ENCODE measurements around the gene THBS1. TPM values are rescaled to one million over a fixed set of nuclear protein-coding genes. Genes with fewer than 3 reads are reported as not detected.

The THBS1 gene
- total RNA-seq, 2 donors from 2014 or later, result 13.9 to 16.5 TPM

DNA sequence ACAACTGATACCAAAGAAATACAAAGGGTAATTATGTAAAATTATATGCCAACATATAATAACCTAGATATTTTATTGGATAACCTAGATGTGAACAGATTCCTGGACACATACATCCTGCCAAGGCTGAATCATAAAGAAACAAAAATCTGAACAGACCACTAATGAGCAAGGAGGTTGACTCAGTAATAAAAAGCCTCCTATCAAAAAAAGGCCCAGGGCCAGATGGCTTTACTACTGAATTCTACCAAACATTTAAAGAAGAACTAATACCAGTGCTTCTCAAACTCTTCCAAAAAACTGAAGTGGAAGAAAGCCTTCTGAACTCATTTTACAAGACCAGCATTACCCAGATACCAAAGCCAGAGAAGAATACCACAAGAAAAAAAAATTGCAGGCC lies 32.4 kb downstream of the THBS1 start:
- Histone ChIP-seq H3K27ac (ENCODE audit: low read depth, low read length) (no peak overlapping the region), H3K9ac (ENCODE audit: extremely low read depth, low read length, poor library complexity, severe bottlenecking) (no peak overlapping the region), H3K9me3 (ENCODE audit: control insufficient read depth, low read length) (peaks cover 22% of the 10 kb centered on the region), H3K27me3 (ENCODE audit: control insufficient read depth, insufficient read depth, low read length, poor library complexity, severe bottlenecking) (no peaks in the 10 kb centered on the region), H3K4me3 (ENCODE audit: low read length) (no peak overlapping the region), H3K36me3 (ENCODE audit: control insufficient read depth, insufficient read depth, low read length) (no peaks in the 10 kb centered on the region), H3K4me1 (ENCODE audit: control insufficient read depth, insufficient read depth, low read length) (no peaks in the 10 kb centered on the region)
- Mint-ChIP-seq H3K4me3 (no peak overlapping the region), H3K27ac (no peak overlapping the region), H3K27me3 (ENCODE audit: insufficient read depth) (no peaks in the 10 kb centered on the region), H3K4me1 (no peaks in the 10 kb centered on the region), H3K9me3 (peaks cover 23% of the 10 kb centered on the region), H3K36me3 (ENCODE audit: low read depth) (no peaks in the 10 kb centered on the region)
- no peak for DNase-seq
- TF ChIP-seq, protein P1, sequence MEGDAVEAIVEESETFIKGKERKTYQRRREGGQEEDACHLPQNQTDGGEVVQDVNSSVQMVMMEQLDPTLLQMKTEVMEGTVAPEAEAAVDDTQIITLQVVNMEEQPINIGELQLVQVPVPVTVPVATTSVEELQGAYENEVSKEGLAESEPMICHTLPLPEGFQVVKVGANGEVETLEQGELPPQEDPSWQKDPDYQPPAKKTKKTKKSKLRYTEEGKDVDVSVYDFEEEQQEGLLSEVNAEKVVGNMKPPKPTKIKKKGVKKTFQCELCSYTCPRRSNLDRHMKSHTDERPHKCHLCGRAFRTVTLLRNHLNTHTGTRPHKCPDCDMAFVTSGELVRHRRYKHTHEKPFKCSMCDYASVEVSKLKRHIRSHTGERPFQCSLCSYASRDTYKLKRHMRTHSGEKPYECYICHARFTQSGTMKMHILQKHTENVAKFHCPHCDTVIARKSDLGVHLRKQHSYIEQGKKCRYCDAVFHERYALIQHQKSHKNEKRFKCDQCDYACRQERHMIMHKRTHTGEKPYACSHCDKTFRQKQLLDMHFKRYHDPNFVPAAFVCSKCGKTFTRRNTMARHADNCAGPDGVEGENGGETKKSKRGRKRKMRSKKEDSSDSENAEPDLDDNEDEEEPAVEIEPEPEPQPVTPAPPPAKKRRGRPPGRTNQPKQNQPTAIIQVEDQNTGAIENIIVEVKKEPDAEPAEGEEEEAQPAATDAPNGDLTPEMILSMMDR (conservative IDR thresholded peaks at IDR 0.05), result no peak

DNA sequence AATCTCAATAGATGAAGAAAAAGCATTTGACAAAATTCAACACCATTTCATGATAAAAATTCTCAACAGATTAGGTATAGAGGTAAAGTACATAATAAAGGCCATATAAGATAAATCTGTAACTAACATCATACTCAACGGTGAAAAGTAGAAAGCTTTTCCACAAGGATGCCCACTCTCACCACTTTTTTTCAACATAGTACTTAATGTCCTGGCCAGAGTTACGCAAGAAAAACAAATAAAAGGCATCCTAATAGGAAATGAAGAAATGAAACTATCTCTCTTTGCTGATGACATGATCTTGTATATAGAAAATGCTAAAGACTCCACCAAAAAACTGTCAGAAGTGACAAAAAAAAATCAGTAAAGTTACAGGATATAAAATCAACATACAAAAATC lies 33.0 kb downstream of the THBS1 start:
- H3K4me1 ChIP-seq (ENCODE audit: control insufficient read depth, insufficient read depth, low read length), result no peaks in the 10 kb centered on the region
- 93% methylated on average over 2 of the region's 2 CpGs; no CpG with 5 or more reads in 1 of the 2 experiments for WGBS, 2 experiments (ENCODE audit: insufficient coverage in 1 of 2, insufficient read length in 1 of 2)
- H3K4me1 Mint-ChIP-seq, result no peaks in the 10 kb centered on the region

DNA sequence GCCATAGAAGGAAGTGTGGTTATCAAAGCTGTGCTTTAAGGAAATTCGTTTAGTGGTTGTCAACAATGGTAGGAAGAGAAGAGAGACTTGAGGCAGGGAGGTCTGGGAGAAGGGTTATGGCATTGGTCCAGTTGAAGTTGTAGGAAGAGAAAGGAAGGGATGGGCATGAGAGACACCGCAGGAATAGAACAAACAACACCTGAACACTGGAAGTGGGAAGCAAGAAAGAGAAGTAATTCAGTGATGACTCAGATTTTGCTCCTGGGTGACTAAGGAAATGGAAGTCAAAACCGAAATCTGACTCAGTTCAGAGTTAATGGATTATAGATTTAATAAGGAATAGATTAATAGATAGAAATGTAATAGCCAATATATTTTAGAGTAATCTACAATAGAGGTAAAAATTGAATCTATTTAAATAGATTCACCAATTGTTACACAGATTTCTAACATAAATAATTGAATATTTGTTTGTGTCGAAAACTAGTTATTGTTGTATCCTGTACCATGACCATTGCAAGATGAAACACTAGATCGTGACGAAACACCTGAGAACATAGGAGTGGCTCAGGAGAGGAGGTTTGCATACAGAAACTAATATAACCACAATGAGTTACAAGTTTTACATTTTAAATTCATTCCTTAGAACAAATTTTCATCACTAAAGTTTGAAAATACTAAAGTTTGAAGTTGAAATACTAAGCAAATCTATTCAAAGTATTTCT lies 36.0 kb downstream of the THBS1 start:
- Histone ChIP-seq H3K4me1 (ENCODE audit: control insufficient read depth, insufficient read depth, low read length) (no peaks in the 10 kb centered on the region), H3K27me3 (ENCODE audit: control insufficient read depth, insufficient read depth, low read length, poor library complexity, severe bottlenecking) (no peaks in the 10 kb centered on the region), H3K4me3 (ENCODE audit: low read length) (no peak overlapping the region), H3K9me3 (ENCODE audit: control insufficient read depth, low read length) (peaks cover 7% of the 10 kb centered on the region), H3K9ac (ENCODE audit: extremely low read depth, low read length, poor library complexity, severe bottlenecking) (no peak overlapping the region), H3K27ac (ENCODE audit: low read depth, low read length) (no peak overlapping the region), H3K36me3 (ENCODE audit: control insufficient read depth, insufficient read depth, low read length) (no peaks in the 10 kb centered on the region)
- Mint-ChIP-seq H3K27me3 (ENCODE audit: insufficient read depth) (no peaks in the 10 kb centered on the region), H3K27ac (no peak overlapping the region), H3K4me3 (no peak overlapping the region), H3K36me3 (ENCODE audit: low read depth) (no peaks in the 10 kb centered on the region), H3K9me3 (peaks cover 9% of the 10 kb centered on the region), H3K4me1 (no peaks in the 10 kb centered on the region)
- 88 to 94% methylated on average over 5 to 6 of the region's 6 CpGs for WGBS, 2 experiments (ENCODE audit: insufficient coverage in 1 of 2, insufficient read length in 1 of 2)
- no peak for DNase-seq
- TF ChIP-seq, protein P1 (conservative IDR thresholded peaks at IDR 0.05), result no peak

More for the DNA sequence above, 33.0 kb downstream of the THBS1 start:
- DNase-seq, result no peak
- Mint-ChIP-seq H3K4me3 (no peak overlapping the region), H3K36me3 (ENCODE audit: low read depth) (no peaks in the 10 kb centered on the region), H3K27me3 (ENCODE audit: insufficient read depth) (no peaks in the 10 kb centered on the region), H3K9me3 (peaks cover 23% of the 10 kb centered on the region), H3K27ac (no peak overlapping the region)
- Histone ChIP-seq H3K4me3 (ENCODE audit: low read length) (no peak overlapping the region), H3K27me3 (ENCODE audit: control insufficient read depth, insufficient read depth, low read length, poor library complexity, severe bottlenecking) (no peaks in the 10 kb centered on the region), H3K9me3 (ENCODE audit: control insufficient read depth, low read length) (peaks cover 22% of the 10 kb centered on the region), H3K27ac (ENCODE audit: low read depth, low read length) (no peak overlapping the region), H3K9ac (ENCODE audit: extremely low read depth, low read length, poor library complexity, severe bottlenecking) (no peak overlapping the region), H3K36me3 (ENCODE audit: control insufficient read depth, insufficient read depth, low read length) (no peaks in the 10 kb centered on the region)
- TF ChIP-seq, protein P1 (conservative IDR thresholded peaks at IDR 0.05), result no peak
